Measurements from ENCODE around the gene STAM2. TPM values are rescaled to one million over a fixed set of nuclear protein-coding genes. Genes with fewer than 3 reads are reported as not detected.

STAM2 gene
- total and polyA plus RNA-seq, 2 of the 13 experiments (the other 11 are each of a cell fraction or from before 2014, with no cell fraction given) = 14.7 to 24.1 TPM

GRCh38 chr2:152176113-152176714, 651 bp upstream of the STAM2 start (continued):
- TF ChIP-seq HOMEZ (CRISPR knock-in tag; IDR thresholded peaks at IDR 0.05; ENCODE audit: low read depth) (no peak), ISX (CRISPR knock-in tag; conservative IDR thresholded peaks at IDR 0.05) (no peak), ZFAT (CRISPR knock-in tag; conservative IDR thresholded peaks at IDR 0.05) (no peak), NAIF1 (CRISPR knock-in tag; IDR thresholded peaks at IDR 0.05; ENCODE audit: borderline replicate concordance) (peak; percentile 81; the same call in 1 of the 2 replicates), TOPORS (CRISPR knock-in tag; IDR thresholded peaks at IDR 0.05) (no peak), ZNF501 (CRISPR knock-in tag; IDR thresholded peaks at IDR 0.05) (peak; percentile 93; the same call in 1 of the 2 replicates), ZNF230 (CRISPR knock-in tag; IDR thresholded peaks at IDR 0.05) (no peak), ZNF546 (CRISPR knock-in tag; conservative IDR thresholded peaks at IDR 0.05) (no peak), PTBP1 (IDR thresholded peaks at IDR 0.05; ENCODE audit: low read depth, low read length, poor library complexity, severe bottlenecking) (no peak), ZNF670 (CRISPR knock-in tag; IDR thresholded peaks at IDR 0.05; ENCODE audit: borderline replicate concordance) (no peak; the same call in 1 of the 2 replicates), ELF1 (CRISPR knock-in tag; IDR thresholded peaks at IDR 0.05) (no peak)
- TF ChIP-seq, protein P1, sequence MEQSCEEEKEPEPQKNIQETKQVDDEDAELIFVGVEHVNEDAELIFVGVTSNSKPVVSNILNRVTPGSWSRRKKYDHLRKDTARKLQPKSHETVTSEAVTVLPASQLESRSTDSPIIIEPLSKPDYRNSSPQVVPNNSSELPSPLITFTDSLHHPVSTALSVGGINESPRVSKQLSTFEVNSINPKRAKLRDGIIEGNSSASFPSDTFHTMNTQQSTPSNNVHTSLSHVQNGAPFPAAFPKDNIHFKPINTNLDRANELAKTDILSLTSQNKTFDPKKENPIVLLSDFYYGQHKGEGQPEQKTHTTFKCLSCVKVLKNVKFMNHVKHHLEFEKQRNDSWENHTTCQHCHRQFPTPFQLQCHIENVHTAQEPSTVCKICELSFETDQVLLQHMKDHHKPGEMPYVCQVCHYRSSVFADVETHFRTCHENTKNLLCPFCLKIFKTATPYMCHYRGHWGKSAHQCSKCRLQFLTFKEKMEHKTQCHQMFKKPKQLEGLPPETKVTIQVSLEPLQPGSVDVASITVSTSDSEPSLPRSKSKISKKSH (CRISPR knock-in tag; IDR thresholded peaks at IDR 0.05; ENCODE audit: borderline replicate concordance) = peak; percentile 32; the same call in 1 of the 2 replicates
- TF ChIP-seq, protein P2, sequence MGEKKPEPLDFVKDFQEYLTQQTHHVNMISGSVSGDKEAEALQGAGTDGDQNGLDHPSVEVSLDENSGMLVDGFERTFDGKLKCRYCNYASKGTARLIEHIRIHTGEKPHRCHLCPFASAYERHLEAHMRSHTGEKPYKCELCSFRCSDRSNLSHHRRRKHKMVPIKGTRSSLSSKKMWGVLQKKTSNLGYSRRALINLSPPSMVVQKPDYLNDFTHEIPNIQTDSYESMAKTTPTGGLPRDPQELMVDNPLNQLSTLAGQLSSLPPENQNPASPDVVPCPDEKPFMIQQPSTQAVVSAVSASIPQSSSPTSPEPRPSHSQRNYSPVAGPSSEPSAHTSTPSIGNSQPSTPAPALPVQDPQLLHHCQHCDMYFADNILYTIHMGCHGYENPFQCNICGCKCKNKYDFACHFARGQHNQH (CRISPR knock-in tag; IDR thresholded peaks at IDR 0.05) = no peak; the same call in 1 of the 2 replicates
- TF ChIP-seq, protein P3, sequence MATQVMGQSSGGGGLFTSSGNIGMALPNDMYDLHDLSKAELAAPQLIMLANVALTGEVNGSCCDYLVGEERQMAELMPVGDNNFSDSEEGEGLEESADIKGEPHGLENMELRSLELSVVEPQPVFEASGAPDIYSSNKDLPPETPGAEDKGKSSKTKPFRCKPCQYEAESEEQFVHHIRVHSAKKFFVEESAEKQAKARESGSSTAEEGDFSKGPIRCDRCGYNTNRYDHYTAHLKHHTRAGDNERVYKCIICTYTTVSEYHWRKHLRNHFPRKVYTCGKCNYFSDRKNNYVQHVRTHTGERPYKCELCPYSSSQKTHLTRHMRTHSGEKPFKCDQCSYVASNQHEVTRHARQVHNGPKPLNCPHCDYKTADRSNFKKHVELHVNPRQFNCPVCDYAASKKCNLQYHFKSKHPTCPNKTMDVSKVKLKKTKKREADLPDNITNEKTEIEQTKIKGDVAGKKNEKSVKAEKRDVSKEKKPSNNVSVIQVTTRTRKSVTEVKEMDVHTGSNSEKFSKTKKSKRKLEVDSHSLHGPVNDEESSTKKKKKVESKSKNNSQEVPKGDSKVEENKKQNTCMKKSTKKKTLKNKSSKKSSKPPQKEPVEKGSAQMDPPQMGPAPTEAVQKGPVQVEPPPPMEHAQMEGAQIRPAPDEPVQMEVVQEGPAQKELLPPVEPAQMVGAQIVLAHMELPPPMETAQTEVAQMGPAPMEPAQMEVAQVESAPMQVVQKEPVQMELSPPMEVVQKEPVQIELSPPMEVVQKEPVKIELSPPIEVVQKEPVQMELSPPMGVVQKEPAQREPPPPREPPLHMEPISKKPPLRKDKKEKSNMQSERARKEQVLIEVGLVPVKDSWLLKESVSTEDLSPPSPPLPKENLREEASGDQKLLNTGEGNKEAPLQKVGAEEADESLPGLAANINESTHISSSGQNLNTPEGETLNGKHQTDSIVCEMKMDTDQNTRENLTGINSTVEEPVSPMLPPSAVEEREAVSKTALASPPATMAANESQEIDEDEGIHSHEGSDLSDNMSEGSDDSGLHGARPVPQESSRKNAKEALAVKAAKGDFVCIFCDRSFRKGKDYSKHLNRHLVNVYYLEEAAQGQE (IDR thresholded peaks at IDR 0.05; ENCODE audit: borderline replicate concordance in 1 of 2, low read depth in 1 of 2, low read length in 2 of 2) = no peak
